K562 (cell line): ENCODE results near the gene ADARB2.

ENCODE experiments used
- CTCF ChIP-seq, 3 experiments: IDR thresholded peaks in 2 of 3; conservative IDR thresholded peaks in 1 of 3; 2 replicates each; pipeline ENCODE4 v1.5.1; 2011 to 2012; ENCODE audit warnings: low read length in 3 of 3, mild to moderate bottlenecking in 3 of 3, control low read depth in 2 of 3, improper control_type of control experiment in 1 of 3, inconsistent platforms in 1 of 3, low read depth in 1 of 3, mixed read lengths in 1 of 3, moderate library complexity in 1 of 3; ENCODE audit not compliant: insufficient read depth in 2 of 3
- MAX ChIP-seq: sonication (generic); formaldehyde crosslinking; IDR thresholded peaks from 2 replicates; pipeline ENCODE4 v1.9.0; 2022; ENCODE audit warnings: mild to moderate bottlenecking, missing genetic modification reagents
- MEF2A ChIP-seq: IDR thresholded peaks from 2 replicates; pipeline ENCODE4 v1.6.1; 2011; ENCODE audit warnings: low read depth, mild to moderate bottlenecking, low read length, moderate library complexity; ENCODE audit not compliant: control insufficient read depth
- SLC30A9 ChIP-seq: fragments of 250-450 bp; sonication (Bioruptor Pico); IDR thresholded peaks from 2 replicates; pipeline ENCODE4 v1.8.0; 2022; ENCODE audit warnings: mild to moderate bottlenecking, moderate library complexity
- TF ChIP-seq, protein P1 (sequence below): sonication (generic); formaldehyde crosslinking; IDR thresholded peaks from 2 replicates; pipeline ENCODE4 v1.8.1; 2023; ENCODE audit warnings: mild to moderate bottlenecking, missing genetic modification reagents

DNA sequence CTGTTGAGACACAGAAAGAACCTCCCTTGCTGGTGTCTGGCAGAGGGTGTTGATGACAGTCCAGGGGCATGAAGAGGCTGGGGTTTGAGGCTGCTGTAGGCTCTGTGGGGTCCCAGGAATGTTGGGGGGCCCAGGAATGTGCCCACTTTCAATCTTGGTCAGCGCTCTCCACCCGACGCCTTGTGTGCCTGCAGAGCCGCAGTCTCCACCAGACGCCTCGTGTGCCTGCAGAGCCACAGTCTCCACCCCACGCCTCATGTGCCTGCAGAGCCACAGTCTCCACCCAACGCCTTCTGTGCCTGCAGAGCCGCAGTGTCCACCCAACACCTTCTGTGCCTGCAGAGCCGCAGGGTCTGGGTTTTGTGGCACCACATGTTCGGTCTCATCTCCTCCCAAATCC is 84.0 kb downstream of the ADARB2 start:
- TF ChIP-seq MEF2A, result no peak
- TF ChIP-seq, protein P1, sequence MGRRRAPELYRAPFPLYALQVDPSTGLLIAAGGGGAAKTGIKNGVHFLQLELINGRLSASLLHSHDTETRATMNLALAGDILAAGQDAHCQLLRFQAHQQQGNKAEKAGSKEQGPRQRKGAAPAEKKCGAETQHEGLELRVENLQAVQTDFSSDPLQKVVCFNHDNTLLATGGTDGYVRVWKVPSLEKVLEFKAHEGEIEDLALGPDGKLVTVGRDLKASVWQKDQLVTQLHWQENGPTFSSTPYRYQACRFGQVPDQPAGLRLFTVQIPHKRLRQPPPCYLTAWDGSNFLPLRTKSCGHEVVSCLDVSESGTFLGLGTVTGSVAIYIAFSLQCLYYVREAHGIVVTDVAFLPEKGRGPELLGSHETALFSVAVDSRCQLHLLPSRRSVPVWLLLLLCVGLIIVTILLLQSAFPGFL, result no peak
- no peak for TF ChIP-seq MAX (CRISPR knock-in tag)
- TF ChIP-seq CTCF (IDR thresholded peaks at IDR 0.05 in 2 of 3, conservative IDR thresholded peaks at IDR 0.05 in 1 of 3; ENCODE audit: insufficient read depth in 2 of 3, low read depth in 1 of 3, low read length in 3 of 3), result no peak
- no peak for TF ChIP-seq SLC30A9 (CRISPR knock-in tag)
